Measurements from ENCODE around the gene SGO2. TPM values are rescaled to one million over a fixed set of nuclear protein-coding genes. Genes with fewer than 3 reads are reported as not detected.
"Not testable (repeated sequence)": the region's sequence is repeated elsewhere in the genome, so short reads cannot be mapped to it uniquely, and the experiment has no call there.

Gene SGO2
- total RNA-seq, 1 donor from 2014 or later: 2.9 TPM

DNA sequence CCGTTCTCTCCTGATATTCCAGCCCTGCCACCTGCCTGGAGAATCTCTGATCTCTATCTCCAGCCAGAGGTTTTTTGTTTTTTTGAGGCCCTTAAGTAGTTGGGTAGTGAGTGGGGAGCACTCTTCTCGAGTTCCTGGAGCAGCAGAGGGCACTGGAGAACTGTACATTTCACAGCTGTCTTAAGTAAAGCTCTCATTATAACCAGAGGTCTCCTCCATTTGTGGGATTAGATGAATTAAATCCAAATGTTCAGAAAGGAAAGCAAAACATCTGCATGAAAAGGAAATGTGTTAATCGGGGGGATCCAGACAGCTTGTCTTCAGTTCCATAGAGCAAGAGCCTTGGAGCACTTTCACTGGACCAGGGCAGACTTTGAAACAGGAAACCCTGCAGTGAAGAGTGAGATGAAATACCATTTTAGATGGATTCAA, 92.6 kb downstream of the SGO2 start:
- DNase-seq (ENCODE audit: low spot score in 2 of 2): no peak
- FAIRE-seq: no peak

DNA sequence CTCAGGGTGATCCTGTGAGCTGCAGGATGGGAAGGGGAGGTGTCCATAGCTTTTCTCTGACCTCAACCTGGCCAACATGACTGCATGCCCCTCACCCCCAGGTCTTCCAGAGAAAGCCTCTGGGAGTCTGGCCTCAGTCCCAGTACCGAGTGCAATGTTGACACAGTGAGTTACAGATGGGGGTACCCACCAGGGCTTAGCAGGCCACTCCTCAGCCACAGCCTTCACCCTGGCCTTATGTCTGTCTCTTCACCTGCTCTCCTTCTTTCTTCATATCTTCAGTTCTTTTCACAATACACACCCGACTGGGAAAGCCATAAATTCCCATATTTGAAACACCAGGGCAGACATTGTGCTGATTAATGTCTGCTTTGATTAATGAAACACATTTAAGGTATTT, 93.3 kb downstream of the SGO2 start:
- DNase-seq (ENCODE audit: low spot score in 2 of 2): no peak
- FAIRE-seq: no peak

DNA sequence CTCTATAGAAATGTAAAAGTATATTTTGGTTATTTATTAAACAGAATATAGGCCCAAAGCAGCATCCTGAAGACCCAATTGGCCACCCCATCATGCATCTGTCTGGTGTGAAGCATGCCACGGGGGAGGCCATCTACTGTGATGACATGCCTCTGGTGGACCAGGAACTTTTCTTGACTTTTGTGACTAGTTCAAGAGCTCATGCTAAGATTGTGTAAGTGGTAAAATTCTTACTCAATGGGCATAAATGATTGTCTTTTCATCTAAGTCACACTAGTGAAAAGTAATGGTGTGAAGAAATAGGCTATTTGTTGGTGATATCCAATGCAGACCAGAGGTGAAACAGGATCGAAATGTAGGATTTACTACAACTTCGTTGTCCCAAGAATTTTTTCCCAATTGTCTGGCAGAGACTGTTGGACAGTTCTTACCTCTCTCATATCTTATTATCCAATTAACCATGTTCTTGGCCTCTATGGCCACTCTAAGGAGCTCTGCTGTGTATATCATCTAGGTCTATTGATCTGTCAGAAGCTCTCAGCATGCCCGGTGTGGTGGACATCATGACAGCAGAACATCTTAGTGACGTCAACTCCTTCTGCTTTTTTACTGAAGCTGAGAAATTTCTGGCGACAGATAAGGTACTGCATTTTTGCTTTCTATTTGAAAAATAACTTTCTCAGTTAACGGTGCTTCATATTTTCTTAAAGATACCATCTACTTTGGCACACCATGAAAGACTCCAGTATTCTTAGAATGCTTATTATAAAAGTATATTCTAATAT, 94.8 kb downstream of the SGO2 start:
- DNase-seq (ENCODE audit: low spot score in 2 of 2) (no peak), FAIRE-seq (no peak)

DNA sequence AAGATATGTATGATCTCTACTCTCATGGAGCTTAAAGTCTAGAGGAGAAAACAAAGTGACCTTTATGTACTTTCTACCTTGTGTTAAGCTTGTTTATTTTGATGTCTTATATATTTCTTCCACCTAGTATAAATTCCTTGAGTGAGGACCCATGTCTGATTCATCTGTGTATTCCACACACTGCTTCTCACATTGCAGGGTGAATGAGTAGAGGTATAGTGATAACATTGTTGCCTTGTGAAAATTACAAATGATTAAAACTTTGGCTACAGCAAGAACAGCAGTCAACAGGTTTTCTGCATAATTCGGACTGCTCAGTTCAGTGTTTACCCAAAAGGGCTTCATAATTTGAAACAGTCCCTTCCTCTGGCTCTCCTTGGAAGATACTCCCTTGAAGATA, 96.1 kb downstream of the SGO2 start:
- FAIRE-seq: no peak
- DNase-seq (ENCODE audit: low spot score in 2 of 2): no peak

DNA sequence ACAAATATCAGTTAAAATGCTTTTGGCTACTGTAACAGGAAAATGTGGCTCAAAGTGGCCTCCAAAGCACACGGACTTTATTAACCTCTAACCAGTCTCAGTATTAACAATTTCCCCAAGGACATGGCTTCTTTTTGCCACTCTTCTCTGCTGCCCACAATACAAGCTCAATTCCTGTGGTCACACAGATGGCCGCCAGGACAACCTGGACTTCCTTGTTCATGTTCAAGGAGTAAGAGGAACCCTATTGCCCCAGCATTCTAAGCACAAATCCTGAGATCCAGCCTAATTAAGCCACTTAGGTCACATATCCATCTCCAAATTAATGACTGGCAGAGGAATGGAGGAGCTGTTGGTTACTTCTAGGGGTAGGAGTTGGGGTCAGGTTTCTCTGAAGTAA, 98.0 kb downstream of the SGO2 start:
- no peak for FAIRE-seq
- no peak for DNase-seq (ENCODE audit: low spot score in 2 of 2)

DNA sequence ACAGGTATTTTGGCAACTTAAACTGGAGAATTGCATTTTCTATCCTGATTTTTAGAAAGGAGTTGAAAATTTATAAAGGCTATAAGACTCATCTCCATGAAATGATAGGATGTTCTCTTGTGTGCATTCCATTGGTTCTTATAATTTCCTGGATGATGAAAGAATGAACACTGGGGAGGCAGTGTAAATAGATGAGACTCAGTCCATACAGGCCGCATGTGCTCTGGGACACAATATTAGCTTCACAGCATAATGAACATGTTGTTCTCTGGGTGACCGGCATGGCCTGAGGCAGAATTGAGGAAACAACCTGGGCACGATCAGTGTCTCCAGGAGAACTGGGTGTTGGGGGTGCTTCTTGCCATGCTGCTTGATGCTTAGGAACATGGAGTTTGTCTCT, 98.7 kb downstream of the SGO2 start:
- FAIRE-seq (no peak), DNase-seq (ENCODE audit: low spot score in 2 of 2) (no peak)

DNA sequence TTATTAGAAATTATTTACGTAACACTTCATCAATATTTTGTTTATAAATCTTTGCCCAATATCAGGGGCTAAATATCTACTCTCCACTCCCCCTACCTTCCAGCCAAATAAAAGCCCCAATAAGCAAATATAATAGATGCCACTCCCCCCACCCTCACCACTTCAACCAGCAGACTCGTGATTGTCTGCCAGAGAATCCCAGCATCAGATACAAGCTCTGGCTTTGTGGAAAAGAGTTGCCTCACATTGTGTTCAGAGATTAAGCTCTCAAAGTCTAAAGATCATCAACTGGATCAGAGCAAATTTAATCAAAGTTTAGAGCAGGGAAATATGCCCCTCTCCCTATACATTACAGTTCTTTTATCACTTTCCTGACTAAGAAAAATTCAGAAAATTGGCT, 99.3 kb downstream of the SGO2 start:
- FAIRE-seq (no peak), DNase-seq (ENCODE audit: low spot score in 2 of 2) (no peak)

DNA sequence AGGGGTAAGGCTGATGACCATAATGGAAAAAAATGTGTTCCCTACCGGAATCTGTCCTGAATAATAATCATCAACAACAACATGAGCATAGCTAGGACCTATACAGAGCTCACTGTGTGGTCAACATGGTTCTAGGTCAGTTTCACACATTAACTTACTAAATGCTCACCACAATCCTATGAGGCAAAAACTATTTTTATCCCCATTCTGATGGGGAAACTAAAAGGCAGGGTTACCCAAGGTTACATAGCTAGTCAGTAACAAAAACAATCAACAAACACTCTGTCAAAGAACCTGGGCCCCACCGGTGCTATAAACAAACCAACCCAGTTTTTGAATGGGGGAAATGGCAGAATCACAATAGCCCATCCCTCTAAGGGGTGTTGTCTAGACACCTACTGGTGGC, 100.0 kb downstream of the SGO2 start:
- FAIRE-seq (no peak), DNase-seq (ENCODE audit: low spot score in 2 of 2) (no peak)

DNA sequence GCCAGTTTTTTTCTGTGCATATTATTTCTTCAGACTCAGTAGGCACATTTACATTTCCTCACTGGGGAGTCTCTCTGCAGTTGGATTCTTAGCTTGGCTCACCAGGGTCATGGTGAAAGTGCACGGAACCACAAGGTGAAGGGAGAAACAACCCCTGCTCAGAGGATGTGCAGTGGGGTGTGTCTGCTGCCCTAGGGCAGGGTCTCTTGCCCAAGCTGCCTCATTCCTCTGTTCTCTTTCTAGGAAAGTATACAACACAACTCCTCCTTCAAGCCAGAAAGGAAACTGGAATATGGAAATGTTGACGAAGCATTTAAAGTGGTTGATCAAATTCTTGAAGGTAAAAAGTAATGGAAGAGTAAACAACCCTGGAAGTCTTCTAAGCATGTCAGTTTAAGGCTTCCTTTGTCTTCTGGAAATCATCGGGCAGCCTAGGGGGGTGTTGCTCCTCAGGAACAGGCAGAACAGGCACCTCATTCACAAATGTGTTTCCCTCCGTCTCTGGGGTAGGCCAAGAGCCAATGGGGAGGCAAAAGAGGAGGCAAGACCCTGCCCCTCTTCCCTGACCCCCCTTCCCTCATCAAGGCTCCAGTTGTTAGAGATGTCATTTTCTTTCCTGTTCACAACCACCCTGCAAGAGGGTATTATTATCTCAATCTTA, 101.2 kb downstream of the SGO2 start:
- DNase-seq (ENCODE audit: low spot score in 2 of 2) (no peak), FAIRE-seq (no peak)

DNA sequence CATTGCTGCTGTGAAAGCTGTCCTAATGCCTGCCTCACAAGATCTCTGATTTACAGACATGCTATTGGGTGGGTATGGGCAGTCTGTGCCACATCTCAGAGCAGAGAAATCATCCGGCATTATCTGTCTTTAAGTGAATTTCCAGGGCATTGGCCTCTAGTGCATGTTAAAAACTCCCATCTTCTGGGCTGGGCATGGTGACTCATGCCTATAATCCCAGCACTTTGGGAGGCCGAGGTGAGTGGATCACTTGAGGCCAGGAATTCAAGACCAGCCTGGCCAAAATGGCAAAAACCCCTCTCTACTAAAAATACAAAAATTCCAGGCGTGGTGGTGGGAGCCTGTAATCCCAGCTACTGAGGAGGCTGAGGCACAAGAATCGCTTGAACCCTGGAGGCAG, 102.5 kb downstream of the SGO2 start:
- DNase-seq (ENCODE audit: low spot score in 2 of 2); FAIRE-seq: not testable (repeated sequence)

DNA sequence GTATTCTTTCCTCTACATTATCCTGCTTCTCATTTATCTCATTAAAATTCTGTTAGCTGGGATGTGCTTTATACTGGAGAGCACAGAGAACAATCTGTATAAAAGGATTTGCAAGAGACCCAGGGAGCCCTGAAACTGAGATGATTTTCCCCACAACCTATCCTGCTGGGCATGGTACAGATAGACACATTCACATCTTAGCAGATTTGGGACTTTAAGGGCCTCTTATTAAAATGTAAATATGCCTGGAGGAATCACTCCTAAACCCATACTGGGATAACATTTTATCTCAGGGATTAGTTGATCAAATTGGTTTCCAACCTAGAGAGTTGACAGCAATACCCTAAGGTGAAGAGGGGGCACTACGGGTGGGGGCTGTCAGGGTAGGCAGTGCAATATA, 105.3 kb downstream of the SGO2 start:
- FAIRE-seq (no peak), DNase-seq (ENCODE audit: low spot score in 2 of 2) (no peak)

Other genes with a start within 250 kb of the SGO2 start
- gene SPATS2L, start 219.5 kb upstream of the SGO2 start, total RNA-seq: 40.8 TPM
- 12.6 TPM for gene KCTD18, start 16.1 kb upstream of the SGO2 start, total RNA-seq
- 0.82 TPM for gene AOX1, start 59.8 kb downstream of the SGO2 start, total RNA-seq